HCT116 (cell line): ENCODE measurements around the gene SLC16A7. TPM values are rescaled to one million over a fixed set of nuclear protein-coding genes. Genes with fewer than 3 reads are reported as not detected.

Source experiments
- ATAC-seq: fragments of 200-7000 bp; cut with Tn5 transposase; 2 replicates; pipeline ENCODE4 v1.9.1; 2020; ENCODE audit warnings: mild to moderate bottlenecking, moderate library complexity
- BruUV-seq: library from RNA; stranded (reverse); fragments of 400-500 nt; replicated peaks from 2 replicates; lab custom pipeline; 2021; lab: Mats Ljungman, UMichigan
- CTCF ChIA-PET: fragments of 300-600 bp; sonication (Branson Sonifier 250); formaldehyde crosslinking; loops from one replicate; lab custom pipeline; 2021; ENCODE audit warnings: antibody characterized with exemption; lab: Charles Lee
- POLR2A ChIA-PET: fragments of 300-600, 350-600 bp; sonication (Branson Sonifier 250); formaldehyde crosslinking; loops from one replicate; lab custom pipeline; 2021; ENCODE audit warnings: antibody characterized with exemption; lab: Charles Lee
- RAD21 ChIA-PET, 2 experiments: fragments of 300-600 bp; sonication (Branson Sonifier 250); formaldehyde crosslinking; loops; one replicate each; lab custom pipeline; 2023; ENCODE audit warnings: low total read pairs in 2 of 2; ENCODE audit not compliant: uncharacterized antibody in 2 of 2, unreplicated experiment in 2 of 2, low non-redundant PET in 1 of 2; lab: Charles Lee
- DNase-seq: peaks from one replicate; pipeline ENCODE4 v3.0.0-alpha.2; 2010; ENCODE audit warnings: low read depth, low spot score
- H2AFZ ChIP-seq: fragments of 200-600 bp; shearing (Covaris generic), sonication (generic); 2 replicates; pipeline ENCODE4 v1.6.1; 2017; ENCODE audit warnings: low read depth, mixed run types, mixed read lengths, antibody characterized with exemption, low read length; ENCODE audit not compliant: poor library complexity, severe bottlenecking
- H3K27ac ChIP-seq: 2 replicates; pipeline ENCODE4 v1.5.1; 2012; ENCODE audit warnings: low read depth, low read length
- H3K27me3 ChIP-seq: fragments of 200-600 bp; sonication (generic); 2 replicates; pipeline ENCODE4 v1.6.1; 2016; ENCODE audit warnings: mixed run types, low read length, mixed read lengths; ENCODE audit not compliant: insufficient read depth
- H3K36me3 ChIP-seq, 2 experiments: fragments of 200-500 bp in 1 of 2; fragments of 200-600 bp in 1 of 2; sonication (Bioruptor generic) in 1 of 2; sonication (generic) in 1 of 2; 2 replicates each; pipeline versions ENCODE4 v1.5.1 to v1.6.1; 2014 to 2016; ENCODE audit warnings: low read length in 2 of 2, inconsistent platforms in 1 of 2, mixed read lengths in 1 of 2, mixed run types in 1 of 2; ENCODE audit not compliant: insufficient read depth in 2 of 2, control insufficient read depth in 1 of 2
- H3K4me1 ChIP-seq, 2 experiments: fragments of 200-600 bp in 1 of 2; sonication (generic) in 1 of 2; 2 replicates each; pipeline versions ENCODE4 v1.5.1 to v1.6.1; 2012 to 2017; ENCODE audit warnings: low read length in 2 of 2, inconsistent platforms in 1 of 2, mild to moderate bottlenecking in 1 of 2, mixed read lengths in 1 of 2, mixed run types in 1 of 2, moderate library complexity in 1 of 2; ENCODE audit not compliant: insufficient read depth in 2 of 2, control insufficient read depth in 1 of 2
- H3K4me2 ChIP-seq: fragments of 200-600 bp; sonication (generic); 2 replicates; pipeline ENCODE4 v1.6.1; 2017; ENCODE audit warnings: mixed run types, low read length, mixed read lengths
- H3K4me3 ChIP-seq, 2 experiments: fragments of 200-600 bp in 1 of 2; sonication (generic) in 1 of 2; replicated peaks in 1 of 2; 2 replicates each; pipeline ENCODE4 v1.5.1; 2011 to 2016; ENCODE audit warnings: low read length in 2 of 2, control low read depth in 1 of 2, low read depth in 1 of 2, mild to moderate bottlenecking in 1 of 2, mixed read lengths in 1 of 2, mixed run types in 1 of 2
- H3K79me2 ChIP-seq: fragments of 200-600 bp; sonication (generic); 2 replicates; pipeline ENCODE4 v1.6.1; 2017; ENCODE audit warnings: mild to moderate bottlenecking, mixed run types, low read length, moderate library complexity, mixed read lengths; ENCODE audit not compliant: insufficient read depth
- H3K9ac ChIP-seq: fragments of 200-600 bp; sonication (generic); 2 replicates; pipeline ENCODE4 v1.6.1; 2016; ENCODE audit warnings: low read length, mixed read lengths
- H3K9me2 ChIP-seq: fragments of 200-600 bp; sonication (generic), shearing (Covaris generic); 2 replicates; pipeline ENCODE4 v1.6.1; 2017; ENCODE audit warnings: mixed run types, mild to moderate bottlenecking, moderate library complexity; ENCODE audit not compliant: insufficient read depth
- H3K9me3 ChIP-seq, 2 experiments: fragments of 200-500 bp in 1 of 2; fragments of 200-600 bp in 1 of 2; sonication (Bioruptor generic) in 1 of 2; sonication (generic) in 1 of 2; 2 replicates each; pipeline ENCODE4 v1.6.1; 2014 to 2017; ENCODE audit warnings: low read length in 2 of 2, mixed read lengths in 2 of 2, inconsistent platforms in 1 of 2, low read depth in 1 of 2, mild to moderate bottlenecking in 1 of 2, mixed run types in 1 of 2, moderate library complexity in 1 of 2; ENCODE audit not compliant: control insufficient read depth in 1 of 2, insufficient read depth in 1 of 2
- H4K20me1 ChIP-seq: fragments of 200-600 bp; sonication (generic), shearing (Covaris generic); 2 replicates; pipeline ENCODE4 v1.6.1; 2017; ENCODE audit warnings: mixed run types, mild to moderate bottlenecking, moderate library complexity; ENCODE audit not compliant: insufficient read depth
- EGR1 ChIP-seq: IDR thresholded peaks from 2 replicates; pipeline ENCODE4 v1.6.1; 2012; ENCODE audit warnings: low read depth
- EZH2 ChIP-seq: fragments of 200-600 bp; sonication (generic); IDR thresholded peaks from 2 replicates; pipeline ENCODE4 v1.6.1; 2017; ENCODE audit warnings: antibody characterized with exemption, mixed run types
- EZH2phosphoT487 ChIP-seq: fragments of 200-600 bp; IDR thresholded peaks from 2 replicates; pipeline ENCODE4 v1.6.1; 2018; ENCODE audit warnings: antibody characterized with exemption, borderline replicate concordance
- JUND ChIP-seq: IDR thresholded peaks from 2 replicates; pipeline ENCODE4 v1.6.1; 2012
- POLR2A ChIP-seq: IDR thresholded peaks from 2 replicates; pipeline ENCODE4 v1.7.0; 2011; ENCODE audit warnings: borderline replicate concordance; ENCODE audit not compliant: insufficient read depth, insufficient read length; ENCODE audit errors: extremely low read depth
- POLR2AphosphoS5 ChIP-seq: IDR thresholded peaks from 2 replicates; pipeline ENCODE4 v1.6.1; 2011; ENCODE audit warnings: mild to moderate bottlenecking, low read depth, low read length, moderate library complexity
- SIN3A ChIP-seq: IDR thresholded peaks from 2 replicates; pipeline ENCODE4 v1.6.1; 2012; ENCODE audit warnings: low read depth
- SP1 ChIP-seq: IDR thresholded peaks from 2 replicates; pipeline ENCODE4 v1.6.1; 2012; ENCODE audit warnings: low read depth
- YY1 ChIP-seq: IDR thresholded peaks from 2 replicates; pipeline ENCODE4 v1.6.1; 2011; ENCODE audit warnings: low read length, low read depth, moderate library complexity, mild to moderate bottlenecking; ENCODE audit not compliant: insufficient replicate concordance; ENCODE audit errors: extremely low read depth
- ZFX ChIP-seq: fragments of 450-650 bp; IDR thresholded peaks from 2 replicates; pipeline ENCODE4 v1.6.1; 2017
- ZNF274 ChIP-seq: fragments of 200-500 bp; sonication (Bioruptor generic); IDR thresholded peaks from 2 replicates; pipeline ENCODE4 v1.6.1; 2014; ENCODE audit warnings: mild to moderate bottlenecking, low read depth, low read length, inconsistent platforms
- intact Hi-C: fragments of 100-400 bp; cut with micrococcal nuclease; formaldehyde crosslinking; loops from 2 replicates; pipeline ENCODE4 v1.10.0; 2022
- total RNA-seq: library from RNA; stranded (reverse); gene quantifications from one replicate; pipeline ENCODE4 v1.2.1, GENCODE V29; 2021; ENCODE audit not compliant: unreplicated experiment
- TF ChIP-seq, protein P1 (sequence below), 3 experiments: fragments of 200-600 bp in 1 of 3; sonication (generic) in 1 of 3; IDR thresholded peaks in 2 of 3; conservative IDR thresholded peaks in 1 of 3; 2 replicates each; pipeline ENCODE4 v1.5.1; 2012 to 2017; ENCODE audit warnings: low read depth in 2 of 3, low read length in 2 of 3, antibody characterized with exemption in 1 of 3, borderline replicate concordance in 1 of 3, control low read depth in 1 of 3, mild to moderate bottlenecking in 1 of 3, mixed read lengths in 1 of 3, mixed run types in 1 of 3, moderate library complexity in 1 of 3; ENCODE audit not compliant: insufficient read depth in 1 of 3
- TF ChIP-seq, protein P2 (sequence below): IDR thresholded peaks from 2 replicates; pipeline ENCODE4 v1.6.1; 2011; ENCODE audit warnings: mild to moderate bottlenecking, low read length, moderate library complexity; ENCODE audit not compliant: insufficient replicate concordance; ENCODE audit errors: extremely low read depth

SLC16A7 gene
- total RNA-seq, 1 experiment from 2014 or later: 10.0 TPM

DNA sequence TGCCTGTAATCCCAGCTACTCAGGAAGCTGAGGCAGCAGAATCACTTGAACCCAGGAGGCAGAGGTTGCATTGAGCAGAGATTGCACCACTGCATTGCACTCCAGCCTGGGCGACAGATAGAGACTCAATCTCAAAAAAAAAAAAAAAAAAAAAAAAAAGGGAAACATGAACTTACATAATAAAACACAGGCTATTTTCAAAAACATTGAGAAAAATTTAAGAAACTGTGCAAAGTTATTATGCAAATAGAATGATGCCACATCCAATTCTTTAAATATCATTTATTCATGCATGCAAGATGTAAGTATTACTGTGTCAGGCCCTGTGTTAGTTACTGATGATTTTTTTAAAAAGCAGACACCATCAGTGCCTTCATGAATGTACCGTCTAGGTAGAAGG is 20.0 kb upstream of the SLC16A7 start (continued):
- TF ChIP-seq, protein P1, sequence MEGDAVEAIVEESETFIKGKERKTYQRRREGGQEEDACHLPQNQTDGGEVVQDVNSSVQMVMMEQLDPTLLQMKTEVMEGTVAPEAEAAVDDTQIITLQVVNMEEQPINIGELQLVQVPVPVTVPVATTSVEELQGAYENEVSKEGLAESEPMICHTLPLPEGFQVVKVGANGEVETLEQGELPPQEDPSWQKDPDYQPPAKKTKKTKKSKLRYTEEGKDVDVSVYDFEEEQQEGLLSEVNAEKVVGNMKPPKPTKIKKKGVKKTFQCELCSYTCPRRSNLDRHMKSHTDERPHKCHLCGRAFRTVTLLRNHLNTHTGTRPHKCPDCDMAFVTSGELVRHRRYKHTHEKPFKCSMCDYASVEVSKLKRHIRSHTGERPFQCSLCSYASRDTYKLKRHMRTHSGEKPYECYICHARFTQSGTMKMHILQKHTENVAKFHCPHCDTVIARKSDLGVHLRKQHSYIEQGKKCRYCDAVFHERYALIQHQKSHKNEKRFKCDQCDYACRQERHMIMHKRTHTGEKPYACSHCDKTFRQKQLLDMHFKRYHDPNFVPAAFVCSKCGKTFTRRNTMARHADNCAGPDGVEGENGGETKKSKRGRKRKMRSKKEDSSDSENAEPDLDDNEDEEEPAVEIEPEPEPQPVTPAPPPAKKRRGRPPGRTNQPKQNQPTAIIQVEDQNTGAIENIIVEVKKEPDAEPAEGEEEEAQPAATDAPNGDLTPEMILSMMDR (IDR thresholded peaks at IDR 0.05 in 2 of 3, conservative IDR thresholded peaks at IDR 0.05 in 1 of 3; ENCODE audit: borderline replicate concordance in 1 of 3, insufficient read depth in 1 of 3, low read depth in 2 of 3, low read length in 2 of 3): no peak
- TF ChIP-seq, all 23 proteins: peak for 0

DNA sequence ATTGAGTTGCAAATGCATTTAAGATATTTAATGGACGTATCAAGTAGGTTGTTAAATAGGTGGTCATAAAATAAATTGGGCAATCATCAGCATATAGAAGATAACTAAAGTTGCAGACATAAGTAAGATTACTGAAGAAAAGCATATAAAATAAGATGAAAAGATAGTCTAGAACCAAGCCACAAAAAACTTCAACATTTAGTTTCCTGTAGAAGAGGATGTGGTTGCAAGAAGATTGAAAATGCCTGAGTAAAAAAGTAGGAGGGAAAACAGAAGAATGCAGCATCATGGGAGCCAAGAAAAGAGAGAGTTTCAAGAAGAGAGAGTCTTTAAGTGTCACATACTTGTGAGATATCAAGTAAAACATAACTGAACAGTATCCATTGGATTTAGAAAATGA is 17.6 kb upstream of the SLC16A7 start:
- TF ChIP-seq ZNF274 (no peak), POLR2A (no peak), JUND (no peak), ZFX (no peak)
- TF ChIP-seq, all 23 proteins: peak for 0
- H3K4me3 ChIP-seq: no peak overlapping the region
- no TSS peak for BruUV-seq
- H3K9me3 ChIP-seq: no peaks in the 10 kb centered on the region
- H3K9ac ChIP-seq: no peak overlapping the region
- ATAC-seq: no peak
- H3K36me3 ChIP-seq: no peaks in the 10 kb centered on the region
- ChIA-PET POLR2A (no interaction called here), CTCF (no interaction called here), RAD21 (no interaction called here)
- H2AFZ ChIP-seq: no peak overlapping the region
- H3K79me2 ChIP-seq: no peaks in the 10 kb centered on the region
- no peak for DNase-seq
- H3K4me2 ChIP-seq: no peak overlapping the region
- no peaks in the 10 kb centered on the region for H3K9me2 ChIP-seq
- no peaks in the 10 kb centered on the region for H3K4me1 ChIP-seq
- intact Hi-C loops: no loop called here
- no peaks in the 10 kb centered on the region for H4K20me1 ChIP-seq
- no peak overlapping the region for H3K27ac ChIP-seq
- no peaks in the 10 kb centered on the region for H3K27me3 ChIP-seq

DNA sequence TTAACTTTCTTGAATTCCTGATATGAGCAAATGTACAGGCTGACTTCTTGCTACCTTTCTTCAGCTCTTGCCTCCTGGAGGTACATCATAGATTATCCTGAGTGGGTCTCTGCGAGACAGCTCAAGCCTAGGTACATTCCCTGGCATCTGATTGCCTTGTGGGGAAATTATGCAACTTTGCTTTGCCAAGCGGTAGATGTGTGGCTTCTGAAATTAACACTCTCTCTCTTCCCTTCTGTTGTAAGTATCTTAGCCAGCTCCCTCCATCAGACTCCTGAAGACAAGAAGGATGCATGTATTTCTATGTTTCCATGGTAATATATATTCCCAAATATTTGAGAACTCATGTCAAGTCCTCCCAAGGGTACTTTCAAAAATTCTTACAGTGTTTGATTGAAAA is 16.2 kb upstream of the SLC16A7 start:
- intact Hi-C loops: no loop called here
- no peaks in the 10 kb centered on the region for H3K79me2 ChIP-seq
- no peak for DNase-seq
- TF ChIP-seq EZH2phosphoT487: no peak
- TF ChIP-seq POLR2AphosphoS5: no peak
- no peak for TF ChIP-seq EZH2
- no peak for TF ChIP-seq EGR1
- no peak for TF ChIP-seq ZFX
- TF ChIP-seq, protein P2, sequence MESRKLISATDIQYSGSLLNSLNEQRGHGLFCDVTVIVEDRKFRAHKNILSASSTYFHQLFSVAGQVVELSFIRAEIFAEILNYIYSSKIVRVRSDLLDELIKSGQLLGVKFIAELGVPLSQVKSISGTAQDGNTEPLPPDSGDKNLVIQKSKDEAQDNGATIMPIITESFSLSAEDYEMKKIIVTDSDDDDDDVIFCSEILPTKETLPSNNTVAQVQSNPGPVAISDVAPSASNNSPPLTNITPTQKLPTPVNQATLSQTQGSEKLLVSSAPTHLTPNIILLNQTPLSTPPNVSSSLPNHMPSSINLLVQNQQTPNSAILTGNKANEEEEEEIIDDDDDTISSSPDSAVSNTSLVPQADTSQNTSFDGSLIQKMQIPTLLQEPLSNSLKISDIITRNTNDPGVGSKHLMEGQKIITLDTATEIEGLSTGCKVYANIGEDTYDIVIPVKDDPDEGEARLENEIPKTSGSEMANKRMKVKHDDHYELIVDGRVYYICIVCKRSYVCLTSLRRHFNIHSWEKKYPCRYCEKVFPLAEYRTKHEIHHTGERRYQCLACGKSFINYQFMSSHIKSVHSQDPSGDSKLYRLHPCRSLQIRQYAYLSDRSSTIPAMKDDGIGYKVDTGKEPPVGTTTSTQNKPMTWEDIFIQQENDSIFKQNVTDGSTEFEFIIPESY: no peak
- TF ChIP-seq YY1: no peak
- no peak for TF ChIP-seq SIN3A
- TF ChIP-seq ZNF274: no peak
- TF ChIP-seq SP1: no peak
- H3K4me2 ChIP-seq: no peak overlapping the region
- no peak overlapping the region for H3K9ac ChIP-seq
- POLR2A ChIA-PET: no interaction called here
- H3K9me2 ChIP-seq: no peaks in the 10 kb centered on the region
- H3K27ac ChIP-seq: no peak overlapping the region
- H3K9me3 ChIP-seq: no peaks in the 10 kb centered on the region
- BruUV-seq: no TSS peak
- H2AFZ ChIP-seq: no peak overlapping the region
- CTCF ChIA-PET: no interaction called here
- H3K4me3 ChIP-seq: no peak overlapping the region
- H3K36me3 ChIP-seq: no peaks in the 10 kb centered on the region
- no peaks in the 10 kb centered on the region for H4K20me1 ChIP-seq
- RAD21 ChIA-PET: no interaction called here
- no peaks in the 10 kb centered on the region for H3K4me1 ChIP-seq
- no peaks in the 10 kb centered on the region for H3K27me3 ChIP-seq
- no peak for ATAC-seq
